ENCODE results near the gene NCDN. TPM values are rescaled to one million over a fixed set of nuclear protein-coding genes. Genes with fewer than 3 reads are reported as not detected.

The NCDN gene
- total and polyA plus RNA-seq, 7 donors, result 3.6 to 26.3 (median 14.0) TPM

DNA sequence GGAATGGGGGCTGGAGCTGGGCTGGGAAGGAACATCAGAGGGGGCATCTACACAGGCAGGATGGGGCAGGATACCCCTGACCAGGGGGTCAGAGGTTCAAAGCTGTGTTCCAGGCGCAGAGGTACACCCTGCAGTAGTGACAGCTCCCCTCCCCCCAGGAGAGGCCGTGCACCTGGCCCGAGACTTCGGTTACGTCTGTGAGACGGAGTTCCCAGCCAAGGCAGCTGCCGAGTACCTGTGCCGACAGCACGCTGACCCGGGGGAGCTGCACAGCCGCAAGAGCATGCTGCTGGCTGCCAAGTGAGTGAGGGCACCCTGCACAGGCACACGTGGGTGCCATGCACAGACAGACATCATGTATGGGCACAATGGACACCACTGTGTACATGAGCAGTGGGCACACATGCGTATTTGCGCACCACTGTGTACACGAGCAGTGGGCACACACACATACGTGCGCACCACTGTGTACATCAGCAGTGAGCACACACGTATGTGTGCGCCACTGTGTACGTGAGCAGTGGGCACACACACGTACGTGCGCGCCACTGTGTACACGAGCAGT lies 33.0 kb downstream of the NCDN start:
- H3K36me3 ChIP-seq, result no peaks in the 10 kb centered on the region
- H3K27me3 ChIP-seq, result no peaks in the 10 kb centered on the region
- no peaks in the 10 kb centered on the region for H3K9me3 ChIP-seq
- 95 to 96% methylated on average over 25 of the region's 25 CpGs for WGBS, 2 donors
- no peak for DNase-seq
- H3K4me3 ChIP-seq, result no peak overlapping the region
- intact Hi-C loops (cut with DNase I), result no loop called here
- H3K27ac ChIP-seq, result no peak overlapping the region
- H3K4me1 ChIP-seq, result no peaks in the 10 kb centered on the region
- TF ChIP-seq POLR2AphosphoS5 (IDR thresholded peaks at IDR 0.05) (no peak), CTCF (IDR thresholded peaks at IDR 0.05) (no peak), EP300 (IDR thresholded peaks at IDR 0.05) (no peak), POLR2A (IDR thresholded peaks at IDR 0.05) (no peak)

DNA sequence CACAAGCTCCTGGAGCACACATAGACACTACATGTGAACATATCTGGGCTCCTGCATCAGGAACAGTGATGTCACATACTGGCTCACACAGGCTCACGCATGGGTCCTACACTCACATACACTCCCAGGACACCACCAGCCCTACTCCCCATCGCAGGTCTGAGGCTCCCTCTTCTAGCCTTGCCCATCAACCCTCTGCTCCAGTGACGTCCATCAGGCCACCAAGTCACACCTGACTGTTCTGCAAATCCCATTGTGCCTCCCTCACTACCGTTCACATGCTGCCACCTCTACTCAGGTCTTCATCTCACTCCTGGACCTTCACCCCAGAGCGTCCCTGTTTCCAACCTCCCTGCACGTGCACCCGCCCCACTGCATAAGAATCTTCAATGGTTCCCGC lies 33.6 kb downstream of the NCDN start:
- no peaks in the 10 kb centered on the region for H3K9me3 ChIP-seq
- no peak for DNase-seq
- H3K27ac ChIP-seq, result no peak overlapping the region
- TF ChIP-seq EP300 (IDR thresholded peaks at IDR 0.05) (no peak), CTCF (IDR thresholded peaks at IDR 0.05) (no peak), POLR2A (IDR thresholded peaks at IDR 0.05) (no peak), POLR2AphosphoS5 (IDR thresholded peaks at IDR 0.05) (no peak)
- no peaks in the 10 kb centered on the region for H3K4me1 ChIP-seq
- H3K36me3 ChIP-seq, result no peaks in the 10 kb centered on the region
- WGBS, 2 donors, result 96% methylated on average over 8 of the region's 8 CpGs
- H3K27me3 ChIP-seq, result no peaks in the 10 kb centered on the region
- intact Hi-C loops (cut with DNase I), result no loop called here
- H3K4me3 ChIP-seq, result no peak overlapping the region

GRCh38 chr1:35592991-35593769 lies 35.6 kb downstream of the NCDN start:
- 75 to 77% methylated on average over 8 of the region's 8 CpGs for WGBS, 2 donors
- DNase-seq, result no peak
- intact Hi-C loops (cut with DNase I), result no loop called here
- no peaks in the 10 kb centered on the region for H3K9me3 ChIP-seq
- no peak overlapping the region for H3K4me3 ChIP-seq
- no peak overlapping the region for H3K27ac ChIP-seq
- H3K36me3 ChIP-seq, result no peaks in the 10 kb centered on the region
- TF ChIP-seq EP300 (IDR thresholded peaks at IDR 0.05) (no peak), CTCF (IDR thresholded peaks at IDR 0.05) (no peak), POLR2AphosphoS5 (IDR thresholded peaks at IDR 0.05) (no peak), POLR2A (IDR thresholded peaks at IDR 0.05) (no peak)
- no peaks in the 10 kb centered on the region for H3K27me3 ChIP-seq
- no peaks in the 10 kb centered on the region for H3K4me1 ChIP-seq

DNA sequence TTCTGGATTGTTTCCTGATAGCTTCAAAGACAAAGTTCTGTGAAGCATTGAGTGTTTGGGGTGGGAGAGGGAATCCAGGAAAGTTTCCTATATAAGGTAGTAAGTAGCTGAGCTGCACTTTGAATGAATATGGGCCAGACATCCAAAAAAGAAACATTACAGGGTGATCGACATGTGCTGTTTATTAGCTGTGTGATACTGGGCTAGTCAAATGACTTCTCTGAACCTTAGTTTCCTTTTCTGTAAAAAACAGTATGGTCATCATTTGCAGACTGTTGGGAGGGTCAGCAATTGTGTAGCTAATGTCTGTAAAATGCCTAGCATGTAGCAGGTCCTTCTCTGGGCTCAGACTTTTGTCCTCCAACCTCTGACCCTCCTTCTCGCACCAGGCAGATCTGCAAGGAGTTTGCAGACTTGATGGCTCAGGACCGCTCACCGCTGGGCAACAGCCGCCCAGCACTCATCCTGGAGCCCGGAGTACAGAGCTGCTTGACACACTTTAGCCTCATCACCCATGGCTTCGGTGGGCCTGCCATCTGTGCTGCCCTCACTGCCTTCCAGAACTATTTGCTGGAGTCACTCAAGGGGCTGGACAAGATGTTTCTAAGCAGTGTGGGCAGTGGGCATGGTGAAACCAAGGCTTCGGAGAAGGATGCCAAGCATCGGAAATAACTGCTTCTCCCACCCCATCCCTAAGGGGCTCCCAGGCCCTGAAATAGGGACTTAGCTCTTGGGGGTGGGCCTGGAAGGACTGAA lies 36.6 kb downstream of the NCDN start:
- Histone ChIP-seq H3K9me3 (no peaks in the 10 kb centered on the region), H3K27me3 (no peaks in the 10 kb centered on the region), H3K36me3 (no peaks in the 10 kb centered on the region), H3K4me3 (no peak overlapping the region), H3K27ac (no peak overlapping the region), H3K4me1 (no peaks in the 10 kb centered on the region)
- no peak for DNase-seq
- intact Hi-C loops (cut with DNase I), result no loop called here
- no peak for TF ChIP-seq CTCF (IDR thresholded peaks at IDR 0.05)
- TF ChIP-seq POLR2A (IDR thresholded peaks at IDR 0.05), result no peak
- no peak for TF ChIP-seq EP300 (IDR thresholded peaks at IDR 0.05)
- no peak for TF ChIP-seq POLR2AphosphoS5 (IDR thresholded peaks at IDR 0.05)
- WGBS, 2 donors, result 96% methylated on average over 9 of the region's 9 CpGs

Data from sigmoid colon (tissue), 7 donors.